ENCODE data around the gene CDKAL1.
A peak's percentile ranks its signal among the peaks of the same experiment; 100 is the strongest.
"Not testable (repeated sequence)": the region's sequence is repeated elsewhere in the genome, so short reads cannot be mapped to it uniquely, and the experiment has no call there.

The CDKAL1 gene

GRCh38 chr6:20718705-20719653, 184.7 kb downstream of the CDKAL1 start:
- peak overlapping the region; percentile 29 for H3K27ac ChIP-seq (ENCODE audit: low read depth, low read length, severe bottlenecking)
- WGBS, 2 experiments (ENCODE audit: insufficient coverage in 2 of 2) = 80 to 100% methylated on average over 1 to 2 of the region's 3 CpGs
- no peak overlapping the region for H3K4me3 ChIP-seq (ENCODE audit: extremely low read depth, insufficient read depth, low read length, poor library complexity, severe bottlenecking)
- peaks cover 9% of the 10 kb centered on the region for H3K4me1 ChIP-seq (ENCODE audit: control insufficient read depth, insufficient read depth, low read length, poor library complexity, severe bottlenecking)
- peaks cover 4% of the 10 kb centered on the region for H3K9me3 ChIP-seq (ENCODE audit: control insufficient read depth, low read length)
- H3K36me3 ChIP-seq (ENCODE audit: control insufficient read depth, insufficient read depth, low read length) = peaks cover 5% of the 10 kb centered on the region

GRCh38 chr6:20719980-20720379, 185.7 kb downstream of the CDKAL1 start:
- Histone ChIP-seq H3K4me3 (ENCODE audit: extremely low read depth, insufficient read depth, low read length, poor library complexity, severe bottlenecking) (no peak overlapping the region), H3K27ac (ENCODE audit: low read depth, low read length, severe bottlenecking) (no peak overlapping the region), H3K36me3 (ENCODE audit: control insufficient read depth, insufficient read depth, low read length) (peaks cover 5% of the 10 kb centered on the region), H3K4me1 (ENCODE audit: control insufficient read depth, insufficient read depth, low read length, poor library complexity, severe bottlenecking) (peaks cover 9% of the 10 kb centered on the region), H3K9me3 (ENCODE audit: control insufficient read depth, low read length) (peaks cover 4% of the 10 kb centered on the region)
- 80 to 83% methylated on average over 1 of the region's 2 CpGs for WGBS, 2 experiments (ENCODE audit: insufficient coverage in 2 of 2)

GRCh38 chr6:20721121-20721520, 186.9 kb downstream of the CDKAL1 start:
- not testable (repeated sequence) for H3K36me3 ChIP-seq (ENCODE audit: control insufficient read depth, insufficient read depth, low read length); H3K4me1 ChIP-seq (ENCODE audit: control insufficient read depth, insufficient read depth, low read length, poor library complexity, severe bottlenecking); H3K4me3 ChIP-seq (ENCODE audit: extremely low read depth, insufficient read depth, low read length, poor library complexity, severe bottlenecking); H3K9me3 ChIP-seq (ENCODE audit: control insufficient read depth, low read length); H3K27ac ChIP-seq (ENCODE audit: low read depth, low read length, severe bottlenecking)
- no CpG with 5 or more reads among the region's 3 CpGs for WGBS, 2 experiments (ENCODE audit: insufficient coverage in 2 of 2)

- H3K4me3 ChIP-seq (ENCODE audit: extremely low read depth, insufficient read depth, low read length, poor library complexity, severe bottlenecking) = no peak overlapping the region
- peaks cover 5% of the 10 kb centered on the region for H3K4me1 ChIP-seq (ENCODE audit: control insufficient read depth, insufficient read depth, low read length, poor library complexity, severe bottlenecking)
- no peak overlapping the region for H3K27ac ChIP-seq (ENCODE audit: low read depth, low read length, severe bottlenecking)
- peaks cover 4% of the 10 kb centered on the region for H3K9me3 ChIP-seq (ENCODE audit: control insufficient read depth, low read length)
- 90 to 100% methylated on average over 1 to 2 of the region's 2 CpGs for WGBS, 2 experiments (ENCODE audit: insufficient coverage in 2 of 2)
- peaks cover 5% of the 10 kb centered on the region for H3K36me3 ChIP-seq (ENCODE audit: control insufficient read depth, insufficient read depth, low read length)
These were observed 188.2 kb downstream of the CDKAL1 start for GRCh38 chr6:20722455-20722854.

GRCh38 chr6:20723236-20723635, 189.0 kb downstream of the CDKAL1 start:
- H3K4me3 ChIP-seq (ENCODE audit: extremely low read depth, insufficient read depth, low read length, poor library complexity, severe bottlenecking) = no peak overlapping the region
- H3K27ac ChIP-seq (ENCODE audit: low read depth, low read length, severe bottlenecking) = no peak overlapping the region
- H3K9me3 ChIP-seq (ENCODE audit: control insufficient read depth, low read length) = peaks cover 4% of the 10 kb centered on the region
- H3K4me1 ChIP-seq (ENCODE audit: control insufficient read depth, insufficient read depth, low read length, poor library complexity, severe bottlenecking) = peaks cover 5% of the 10 kb centered on the region
- WGBS, 2 experiments (ENCODE audit: insufficient coverage in 2 of 2) = 91 to 94% methylated on average over 12 of the region's 12 CpGs
- H3K36me3 ChIP-seq (ENCODE audit: control insufficient read depth, insufficient read depth, low read length) = peaks cover 5% of the 10 kb centered on the region

- no peak overlapping the region for H3K27ac ChIP-seq (ENCODE audit: low read depth, low read length, severe bottlenecking)
- H3K4me3 ChIP-seq (ENCODE audit: extremely low read depth, insufficient read depth, low read length, poor library complexity, severe bottlenecking) = no peak overlapping the region
- peaks cover 4% of the 10 kb centered on the region for H3K9me3 ChIP-seq (ENCODE audit: control insufficient read depth, low read length)
- H3K36me3 ChIP-seq (ENCODE audit: control insufficient read depth, insufficient read depth, low read length) = peaks cover 5% of the 10 kb centered on the region
- no peaks in the 10 kb centered on the region for H3K4me1 ChIP-seq (ENCODE audit: control insufficient read depth, insufficient read depth, low read length, poor library complexity, severe bottlenecking)
- 0 to 50% methylated on average over 1 to 2 of the region's 6 CpGs for WGBS, 2 experiments (ENCODE audit: insufficient coverage in 2 of 2)
These were observed 190.4 kb downstream of the CDKAL1 start for GRCh38 chr6:20724443-20725190.

GRCh38 chr6:20725235-20725634, 191.0 kb downstream of the CDKAL1 start:
- 100% methylated on average over 3 of the region's 3 CpGs; no CpG with 5 or more reads in 1 of the 2 experiments for WGBS, 2 experiments (ENCODE audit: insufficient coverage in 2 of 2)
- not testable (repeated sequence) for H3K4me1 ChIP-seq (ENCODE audit: control insufficient read depth, insufficient read depth, low read length, poor library complexity, severe bottlenecking); H3K27ac ChIP-seq (ENCODE audit: low read depth, low read length, severe bottlenecking); H3K9me3 ChIP-seq (ENCODE audit: control insufficient read depth, low read length); H3K36me3 ChIP-seq (ENCODE audit: control insufficient read depth, insufficient read depth, low read length); H3K4me3 ChIP-seq (ENCODE audit: extremely low read depth, insufficient read depth, low read length, poor library complexity, severe bottlenecking)

GRCh38 chr6:20729086-20729485, 194.8 kb downstream of the CDKAL1 start:
- H3K9me3 ChIP-seq (ENCODE audit: control insufficient read depth, low read length) = no peaks in the 10 kb centered on the region
- WGBS, 2 experiments (ENCODE audit: insufficient coverage in 2 of 2) = no CpG with 5 or more reads among the region's 1 CpG
- H3K27ac ChIP-seq (ENCODE audit: low read depth, low read length, severe bottlenecking) = no peak overlapping the region
- H3K36me3 ChIP-seq (ENCODE audit: control insufficient read depth, insufficient read depth, low read length) = no peaks in the 10 kb centered on the region
- H3K4me3 ChIP-seq (ENCODE audit: extremely low read depth, insufficient read depth, low read length, poor library complexity, severe bottlenecking) = no peak overlapping the region
- H3K4me1 ChIP-seq (ENCODE audit: control insufficient read depth, insufficient read depth, low read length, poor library complexity, severe bottlenecking) = no peaks in the 10 kb centered on the region

GRCh38 chr6:20732362-20732761, 198.1 kb downstream of the CDKAL1 start:
- WGBS, 2 experiments (ENCODE audit: insufficient coverage in 2 of 2) = 86 to 91% methylated on average over 7 to 8 of the region's 8 CpGs
- H3K4me3 ChIP-seq (ENCODE audit: extremely low read depth, insufficient read depth, low read length, poor library complexity, severe bottlenecking); H3K27ac ChIP-seq (ENCODE audit: low read depth, low read length, severe bottlenecking); H3K36me3 ChIP-seq (ENCODE audit: control insufficient read depth, insufficient read depth, low read length); H3K9me3 ChIP-seq (ENCODE audit: control insufficient read depth, low read length); H3K4me1 ChIP-seq (ENCODE audit: control insufficient read depth, insufficient read depth, low read length, poor library complexity, severe bottlenecking): not testable (repeated sequence)

- 57 to 76% methylated on average over 2 to 3 of the region's 3 CpGs for WGBS, 2 experiments (ENCODE audit: insufficient coverage in 2 of 2)
These were observed 198.6 kb downstream of the CDKAL1 start for GRCh38 chr6:20732896-20733295.

More at GRCh38 chr6:20732896-20733295, 198.6 kb downstream of the CDKAL1 start:
- Histone ChIP-seq H3K36me3 (ENCODE audit: control insufficient read depth, insufficient read depth, low read length) (no peaks in the 10 kb centered on the region), H3K4me1 (ENCODE audit: control insufficient read depth, insufficient read depth, low read length, poor library complexity, severe bottlenecking) (no peaks in the 10 kb centered on the region), H3K27ac (ENCODE audit: low read depth, low read length, severe bottlenecking) (no peak overlapping the region), H3K9me3 (ENCODE audit: control insufficient read depth, low read length) (no peaks in the 10 kb centered on the region), H3K4me3 (ENCODE audit: extremely low read depth, insufficient read depth, low read length, poor library complexity, severe bottlenecking) (no peak overlapping the region)
